CD14-positive monocyte (primary cell): Measurements from ENCODE around the gene LARP1. TPM values are rescaled to one million over a fixed set of nuclear protein-coding genes. Genes with fewer than 3 reads are reported as not detected.

Experiments used
- DNase-seq, 3 donors: peaks; one replicate each; pipeline ENCODE4 v3.0.0-alpha.2; 2011 to 2022
- H2AFZ ChIP-seq: 2 replicates; pipeline ENCODE4 v1.6.0; 2012; ENCODE audit warnings: mild to moderate bottlenecking, low read depth, low read length, inconsistent platforms; ENCODE audit not compliant: insufficient read depth, poor library complexity, severe bottlenecking
- H3K27ac ChIP-seq, 2 donors: 1 replicate in 1 of 2; 2 replicates in 1 of 2; pipeline ENCODE4 v1.5.1; 2012 to 2013; ENCODE audit warnings: low read length in 2 of 2, control low read depth in 1 of 2, inconsistent platforms in 1 of 2, low read depth in 1 of 2, mild to moderate bottlenecking in 1 of 2
- H3K27me3 ChIP-seq, 2 donors: one replicate each; pipeline versions ENCODE4 v1.6.0 to v1.6.1; 2011 to 2013; ENCODE audit warnings: low read length in 2 of 2; ENCODE audit not compliant: control insufficient read depth in 2 of 2, insufficient read depth in 2 of 2
- H3K36me3 ChIP-seq, 2 donors: replicated peaks in 1 of 2; 1 replicate in 1 of 2; 2 replicates in 1 of 2; pipeline versions ENCODE4 v1.5.1 to v1.6.1; 2012 to 2013; ENCODE audit warnings: low read length in 2 of 2, control low read depth in 1 of 2, inconsistent platforms in 1 of 2, mild to moderate bottlenecking in 1 of 2; ENCODE audit not compliant: insufficient read depth in 2 of 2, control insufficient read depth in 1 of 2
- H3K4me1 ChIP-seq, 2 donors: 1 replicate in 1 of 2; 2 replicates in 1 of 2; pipeline versions ENCODE4 v1.5.1 to v1.6.1; 2012 to 2013; ENCODE audit warnings: low read length in 2 of 2, control low read depth in 1 of 2, inconsistent platforms in 1 of 2, mild to moderate bottlenecking in 1 of 2, moderate library complexity in 1 of 2; ENCODE audit not compliant: insufficient read depth in 2 of 2, control insufficient read depth in 1 of 2
- H3K4me2 ChIP-seq: replicated peaks from 2 replicates; pipeline ENCODE3; 2012; ENCODE audit warnings: low read length, moderate library complexity, mild to moderate bottlenecking; ENCODE audit not compliant: poor library complexity, severe bottlenecking; ENCODE audit errors: extremely low read depth
- H3K4me3 ChIP-seq, 3 experiments: fragments of 200-600 bp in 1 of 3; sonication (generic) in 1 of 3; replicated peaks in 1 of 3; 1 replicate in 2 of 3; 2 replicates in 1 of 3; pipeline ENCODE4 v1.5.1; 2011 to 2013; ENCODE audit warnings: low read length in 3 of 3, mild to moderate bottlenecking in 3 of 3, control low read depth in 2 of 3, low read depth in 2 of 3, inconsistent platforms in 1 of 3, moderate library complexity in 1 of 3
- H3K79me2 ChIP-seq: 2 replicates; pipeline ENCODE4 v1.6.0; 2012; ENCODE audit warnings: mild to moderate bottlenecking, control low read depth, inconsistent platforms, low read length, moderate library complexity; ENCODE audit not compliant: insufficient read depth
- H3K9ac ChIP-seq: 2 replicates; pipeline ENCODE4 v1.6.0; 2017; ENCODE audit warnings: low read length, mild to moderate bottlenecking; ENCODE audit not compliant: insufficient read depth, poor library complexity, severe bottlenecking
- H3K9me3 ChIP-seq, 2 donors: replicated peaks in 1 of 2; 1 replicate in 1 of 2; 2 replicates in 1 of 2; pipeline versions ENCODE4 v1.5.1 to v1.6.1; 2012 to 2013; ENCODE audit warnings: low read length in 2 of 2, control low read depth in 1 of 2; ENCODE audit not compliant: control insufficient read depth in 1 of 2, insufficient read depth in 1 of 2
- H4K20me1 ChIP-seq: 2 replicates; pipeline ENCODE4 v1.6.0; 2012; ENCODE audit warnings: mild to moderate bottlenecking, low read length, control low read depth, moderate library complexity; ENCODE audit not compliant: insufficient read depth
- H3K27ac Mint-ChIP-seq, 7 donors: one replicate each; pipeline ENCODE4 v1.8.0; 2020; ENCODE audit warnings: mild to moderate bottlenecking in 7 of 7, mixed read lengths in 7 of 7, moderate library complexity in 6 of 7, inconsistent platforms in 2 of 7
- H3K27me3 Mint-ChIP-seq, 3 donors: one replicate each; pipeline ENCODE4 v1.8.0; 2021 to 2022; ENCODE audit warnings: low read depth in 3 of 3, mild to moderate bottlenecking in 3 of 3, mixed read lengths in 3 of 3, moderate library complexity in 3 of 3, inconsistent platforms in 1 of 3
- H3K36me3 Mint-ChIP-seq, 2 donors: one replicate each; pipeline ENCODE4 v1.8.0; 2020; ENCODE audit warnings: mixed read lengths in 2 of 2, inconsistent platforms in 1 of 2, mild to moderate bottlenecking in 1 of 2
- H3K4me1 Mint-ChIP-seq: one replicate; pipeline ENCODE4 v1.8.0; 2020; ENCODE audit warnings: mild to moderate bottlenecking, mixed read lengths
- H3K4me3 Mint-ChIP-seq, 2 donors: one replicate each; pipeline ENCODE4 v1.8.0; 2020; ENCODE audit warnings: mild to moderate bottlenecking in 2 of 2, mixed read lengths in 2 of 2, moderate library complexity in 1 of 2
- H3K9me3 Mint-ChIP-seq, 7 donors: one replicate each; pipeline ENCODE4 v1.8.0; 2020 to 2022; ENCODE audit warnings: mixed read lengths in 7 of 7, mild to moderate bottlenecking in 6 of 7, moderate library complexity in 6 of 7, inconsistent platforms in 2 of 7
- WGBS: methylation state at CpG from one replicate; pipeline ENCODE4 v1.1.5; 2013; ENCODE audit warnings: missing lambda C conversion rate; ENCODE audit not compliant: insufficient coverage; 5-methylcytosine and 5-hydroxymethylcytosine counted together
- intact Hi-C, 2 donors: fragments of 100-400 bp; cut with micrococcal nuclease; formaldehyde crosslinking; loops; one replicate each; pipeline versions ENCODE4 v1.15.0 to v1.15.1; 2023
- polyA plus RNA-seq, 3 donors: library from polyadenylated mRNA; depleted of rRNA in 1 of 3; unstranded in 2 of 3; stranded (reverse) in 1 of 3; fragments of 300-500 nt in 2 of 3; fragments of >200 nt in 1 of 3; fragmentation: Illumina TruSeq in 2 of 3; gene quantifications; 1 replicate in 2 of 3; 2 replicates in 1 of 3; pipeline ENCODE4 v1.2.3, GENCODE V29; 2012 to 2021
- small RNA-seq: library from RNA; depleted of rRNA; stranded (forward); fragments of <200 nt; gene quantifications from one replicate; pipeline ENCODE3, GENCODE V24; 2012; ENCODE audit warnings: low read depth; ENCODE audit not compliant: insufficient read length
- TF ChIP-seq, protein P1 (sequence below): fragments of 200-600 bp; IDR thresholded peaks from one replicate; pipeline ENCODE4 v1.8.0; 2022; ENCODE audit warnings: antibody characterized with exemption, mild to moderate bottlenecking

Gene LARP1
- polyA plus RNA-seq, 3 donors = 4.7 to 55.0 (median 5.8) TPM

DNA sequence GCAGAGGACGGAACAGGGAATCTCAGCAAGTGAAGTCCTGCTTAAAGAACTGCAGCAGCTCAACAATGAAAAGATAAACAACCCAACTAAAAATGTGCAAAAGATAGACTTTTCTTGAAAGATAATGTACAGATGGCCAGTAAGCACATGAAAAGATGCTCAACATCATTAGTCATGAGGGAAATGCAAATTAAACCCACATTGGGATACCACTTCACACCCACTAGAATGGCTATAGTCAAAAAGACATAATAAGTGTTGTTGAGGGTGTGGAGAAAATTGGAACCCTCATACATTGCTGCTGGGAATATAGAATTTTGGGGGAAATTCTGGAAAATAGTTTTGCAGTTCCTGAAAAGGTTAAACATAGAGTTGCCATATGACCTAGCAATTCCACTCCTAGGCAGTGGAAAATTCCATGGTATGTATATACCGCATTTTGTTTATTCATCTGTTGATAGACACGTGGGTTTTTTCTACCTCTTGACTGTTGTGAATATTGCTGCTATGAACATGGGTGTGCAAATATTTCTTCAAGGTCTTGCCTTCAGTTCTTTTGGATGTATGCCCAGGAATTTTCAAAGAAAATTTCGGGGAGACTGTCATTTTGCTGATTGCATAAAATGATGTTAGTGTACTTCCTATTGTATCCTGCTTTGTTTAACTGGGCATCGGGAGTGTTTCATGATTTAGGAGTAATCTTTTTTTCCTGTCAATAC lies 110.4 kb downstream of the LARP1 start:
- no peaks in the 10 kb centered on the region for H3K27me3 ChIP-seq
- H3K9me3 ChIP-seq = no peaks in the 10 kb centered on the region
- H3K9ac ChIP-seq = no peak overlapping the region
- H3K36me3 Mint-ChIP-seq = peaks cover 43 to 75% of the 10 kb centered on the region in 2 donors
- H4K20me1 ChIP-seq = peaks cover 100% of the 10 kb centered on the region
- H3K36me3 ChIP-seq = peaks cover 53 to 72% of the 10 kb centered on the region in 2 donors
- no peak overlapping the region for H3K4me2 ChIP-seq
- no peak overlapping the region for H3K27ac Mint-ChIP-seq
- H3K9me3 Mint-ChIP-seq = peaks cover 0 to 2% (median 0%) of the 10 kb centered on the region in 7 donors
- peaks cover 87% of the 10 kb centered on the region for H3K79me2 ChIP-seq
- peaks cover 27 to 30% of the 10 kb centered on the region in 2 donors for H3K4me1 ChIP-seq
- intact Hi-C loops = loop anchor here in 1 of 2 donors (10.0 kb wide), 1 partner anchor 211 kb away; no protein-coding TSS in a partner anchor
- TF ChIP-seq, protein P1, sequence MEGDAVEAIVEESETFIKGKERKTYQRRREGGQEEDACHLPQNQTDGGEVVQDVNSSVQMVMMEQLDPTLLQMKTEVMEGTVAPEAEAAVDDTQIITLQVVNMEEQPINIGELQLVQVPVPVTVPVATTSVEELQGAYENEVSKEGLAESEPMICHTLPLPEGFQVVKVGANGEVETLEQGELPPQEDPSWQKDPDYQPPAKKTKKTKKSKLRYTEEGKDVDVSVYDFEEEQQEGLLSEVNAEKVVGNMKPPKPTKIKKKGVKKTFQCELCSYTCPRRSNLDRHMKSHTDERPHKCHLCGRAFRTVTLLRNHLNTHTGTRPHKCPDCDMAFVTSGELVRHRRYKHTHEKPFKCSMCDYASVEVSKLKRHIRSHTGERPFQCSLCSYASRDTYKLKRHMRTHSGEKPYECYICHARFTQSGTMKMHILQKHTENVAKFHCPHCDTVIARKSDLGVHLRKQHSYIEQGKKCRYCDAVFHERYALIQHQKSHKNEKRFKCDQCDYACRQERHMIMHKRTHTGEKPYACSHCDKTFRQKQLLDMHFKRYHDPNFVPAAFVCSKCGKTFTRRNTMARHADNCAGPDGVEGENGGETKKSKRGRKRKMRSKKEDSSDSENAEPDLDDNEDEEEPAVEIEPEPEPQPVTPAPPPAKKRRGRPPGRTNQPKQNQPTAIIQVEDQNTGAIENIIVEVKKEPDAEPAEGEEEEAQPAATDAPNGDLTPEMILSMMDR = no peak
- 75% methylated on average over 2 of the region's 5 CpGs for WGBS
- H3K27ac ChIP-seq = peak overlapping the region in 1 of 2 donors; percentile 11
- peaks cover 29% of the 10 kb centered on the region for H3K4me1 Mint-ChIP-seq
- no peaks in the 10 kb centered on the region for H3K27me3 Mint-ChIP-seq
- no peak overlapping the region for H2AFZ ChIP-seq
- DNase-seq = no peak
- no peak overlapping the region for H3K4me3 Mint-ChIP-seq
- no peak overlapping the region for H3K4me3 ChIP-seq

DNA sequence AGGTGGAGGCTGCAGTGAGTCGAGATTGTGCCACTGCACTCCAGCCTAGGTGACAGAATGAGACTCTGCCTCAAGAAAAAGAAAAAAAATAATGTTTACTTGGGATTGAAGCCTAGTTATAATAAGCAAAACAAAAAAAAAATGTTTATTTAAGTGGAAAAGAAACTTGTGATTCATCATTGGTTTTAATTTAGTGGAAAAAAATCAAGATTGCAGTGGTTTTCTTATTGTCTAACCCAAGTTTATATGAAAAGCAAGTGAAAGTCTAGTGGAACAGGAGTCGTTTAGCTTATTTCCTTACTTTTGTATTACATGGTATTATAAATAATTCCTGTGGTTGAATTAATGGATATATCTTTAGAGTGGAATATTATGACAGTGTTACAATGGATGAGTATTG lies 111.7 kb downstream of the LARP1 start:
- no peak overlapping the region for H3K4me3 Mint-ChIP-seq
- H4K20me1 ChIP-seq = peaks cover 96% of the 10 kb centered on the region
- H3K36me3 ChIP-seq = peaks cover 63 to 84% of the 10 kb centered on the region in 2 donors
- H3K27me3 Mint-ChIP-seq = no peaks in the 10 kb centered on the region
- H3K27me3 ChIP-seq = no peaks in the 10 kb centered on the region
- peaks cover 53 to 87% of the 10 kb centered on the region in 2 donors for H3K36me3 Mint-ChIP-seq
- TF ChIP-seq, protein P1 = no peak
- H3K4me1 Mint-ChIP-seq = peaks cover 17% of the 10 kb centered on the region
- no peak overlapping the region for H3K4me3 ChIP-seq
- H3K9me3 ChIP-seq = no peaks in the 10 kb centered on the region
- no peak overlapping the region for H3K27ac ChIP-seq
- H3K9ac ChIP-seq = no peak overlapping the region
- 100% methylated on average over 1 of the region's 2 CpGs for WGBS
- H3K4me1 ChIP-seq = peaks cover 18% of the 10 kb centered on the region in 2 donors
- no peak overlapping the region for H2AFZ ChIP-seq
- H3K4me2 ChIP-seq = no peak overlapping the region
- H3K27ac Mint-ChIP-seq = peak overlapping the region in 1 of 7 donors; percentile 23
- H3K79me2 ChIP-seq = peaks cover 78% of the 10 kb centered on the region
- no peak for DNase-seq
- peaks cover 0 to 2% (median 0%) of the 10 kb centered on the region in 7 donors for H3K9me3 Mint-ChIP-seq
- intact Hi-C loops = loop anchor here in 1 of 2 donors (10.0 kb wide), 1 partner anchor 212 kb away; no protein-coding TSS in a partner anchor

Small RNA genes within 50 kb of the gene (small RNA-seq; reads per million reads assigned to genes)
- not detected for gene MIR378H
- not detected for gene RF00019

Other genes with a start within 250 kb of the LARP1 start
- gene FAXDC2, start 95.2 kb downstream of the LARP1 start, polyA plus RNA-seq = 1 to 10 TPM in 1 of 3 donors, under 1 TPM in 2; 0.30 to 1.4 (median 0.60) TPM
- gene CNOT8, start 103.2 kb downstream of the LARP1 start, polyA plus RNA-seq = 100 to 1,000 TPM in 2 of 3 donors, 10 to 100 TPM in 1; 98.7 to 160 (median 147) TPM
- gene GEMIN5, start 182.8 kb downstream of the LARP1 start, polyA plus RNA-seq = 1 to 10 TPM; 2.0 to 3.8 (median 2.2) TPM
- 10 to 100 TPM; 11.6 to 66.1 (median 56.7) TPM for gene MRPL22, start 185.7 kb downstream of the LARP1 start, polyA plus RNA-seq